ENCODE results near the gene PRR5L.

PRR5L gene

GRCh38 chr11:36443661-36444060, 147.6 kb downstream of the PRR5L start:
- no peaks in the 10 kb centered on the region for H3K9me3 ChIP-seq (ENCODE audit: insufficient read depth, low read length)
- no peak overlapping the region for H3K27ac ChIP-seq (ENCODE audit: low read depth, low read length)
- H3K4me3 ChIP-seq (ENCODE audit: insufficient read depth, low read length, poor library complexity, severe bottlenecking): no peak overlapping the region
- H3K79me2 ChIP-seq (ENCODE audit: insufficient read depth, low read length): no peaks in the 10 kb centered on the region
- no peaks in the 10 kb centered on the region for H3K9me2 ChIP-seq (replicated peaks; ENCODE audit: insufficient read depth, low read length)
- no peaks in the 10 kb centered on the region for H4K20me1 ChIP-seq (ENCODE audit: low read depth, low read length)
- H3F3A ChIP-seq (ENCODE audit: insufficient read depth): no peaks in the 10 kb centered on the region
- no peak overlapping the region for H3K4me2 ChIP-seq (ENCODE audit: low read depth, low read length, poor library complexity, severe bottlenecking)
- TF ChIP-seq, protein P1, sequence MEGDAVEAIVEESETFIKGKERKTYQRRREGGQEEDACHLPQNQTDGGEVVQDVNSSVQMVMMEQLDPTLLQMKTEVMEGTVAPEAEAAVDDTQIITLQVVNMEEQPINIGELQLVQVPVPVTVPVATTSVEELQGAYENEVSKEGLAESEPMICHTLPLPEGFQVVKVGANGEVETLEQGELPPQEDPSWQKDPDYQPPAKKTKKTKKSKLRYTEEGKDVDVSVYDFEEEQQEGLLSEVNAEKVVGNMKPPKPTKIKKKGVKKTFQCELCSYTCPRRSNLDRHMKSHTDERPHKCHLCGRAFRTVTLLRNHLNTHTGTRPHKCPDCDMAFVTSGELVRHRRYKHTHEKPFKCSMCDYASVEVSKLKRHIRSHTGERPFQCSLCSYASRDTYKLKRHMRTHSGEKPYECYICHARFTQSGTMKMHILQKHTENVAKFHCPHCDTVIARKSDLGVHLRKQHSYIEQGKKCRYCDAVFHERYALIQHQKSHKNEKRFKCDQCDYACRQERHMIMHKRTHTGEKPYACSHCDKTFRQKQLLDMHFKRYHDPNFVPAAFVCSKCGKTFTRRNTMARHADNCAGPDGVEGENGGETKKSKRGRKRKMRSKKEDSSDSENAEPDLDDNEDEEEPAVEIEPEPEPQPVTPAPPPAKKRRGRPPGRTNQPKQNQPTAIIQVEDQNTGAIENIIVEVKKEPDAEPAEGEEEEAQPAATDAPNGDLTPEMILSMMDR (IDR thresholded peaks at IDR 0.05; ENCODE audit: insufficient read depth, low read length, poor library complexity, severe bottlenecking): no peak
- TF ChIP-seq EZH2phosphoT487 (conservative IDR thresholded peaks at IDR 0.05; ENCODE audit: low read length): no peak
- no peaks in the 10 kb centered on the region for H3K36me3 ChIP-seq (ENCODE audit: low read length)
- no peak overlapping the region for H3K9ac ChIP-seq (ENCODE audit: low read length)
- H3K27me3 ChIP-seq (ENCODE audit: low read length): no peaks in the 10 kb centered on the region
- H2AFZ ChIP-seq (ENCODE audit: low read depth, low read length, severe bottlenecking): no peak overlapping the region

DNA sequence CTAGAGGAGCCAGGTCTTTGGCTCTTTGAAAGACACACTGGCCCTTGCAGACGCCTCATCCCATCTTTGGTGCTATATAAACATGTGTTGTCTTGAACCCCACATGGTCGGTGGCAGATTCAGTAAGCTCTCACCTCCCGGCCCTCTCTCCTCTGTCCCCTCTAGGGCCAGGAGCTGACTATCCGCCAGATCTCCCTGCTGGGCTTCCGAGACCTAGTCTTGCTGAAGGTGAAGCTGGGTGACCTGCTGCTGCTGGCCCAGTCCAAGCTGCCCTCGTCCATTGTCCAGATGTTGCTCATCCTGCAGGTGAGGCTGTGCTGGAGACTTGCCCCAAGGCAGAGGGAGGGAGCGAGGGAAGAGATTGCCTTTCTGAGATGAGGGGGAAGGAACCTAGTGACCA, 150.0 kb downstream of the PRR5L start:
- no peak overlapping the region for H3K9ac ChIP-seq (ENCODE audit: low read length)
- H3K9me2 ChIP-seq (replicated peaks; ENCODE audit: insufficient read depth, low read length): no peaks in the 10 kb centered on the region
- H3K79me2 ChIP-seq (ENCODE audit: insufficient read depth, low read length): no peaks in the 10 kb centered on the region
- H3K4me2 ChIP-seq (ENCODE audit: low read depth, low read length, poor library complexity, severe bottlenecking): no peak overlapping the region
- H3K4me3 ChIP-seq (ENCODE audit: insufficient read depth, low read length, poor library complexity, severe bottlenecking): no peak overlapping the region
- no peaks in the 10 kb centered on the region for H3K27me3 ChIP-seq (ENCODE audit: low read length)
- H2AFZ ChIP-seq (ENCODE audit: low read depth, low read length, severe bottlenecking): no peak overlapping the region
- no peaks in the 10 kb centered on the region for H3K9me3 ChIP-seq (ENCODE audit: insufficient read depth, low read length)
- no peak for TF ChIP-seq EZH2phosphoT487 (conservative IDR thresholded peaks at IDR 0.05; ENCODE audit: low read length)
- TF ChIP-seq, protein P1 (IDR thresholded peaks at IDR 0.05; ENCODE audit: insufficient read depth, low read length, poor library complexity, severe bottlenecking): no peak
- no peak overlapping the region for H3K27ac ChIP-seq (ENCODE audit: low read depth, low read length)
- no peaks in the 10 kb centered on the region for H3K36me3 ChIP-seq (ENCODE audit: low read length)
- no peaks in the 10 kb centered on the region for H3F3A ChIP-seq (ENCODE audit: insufficient read depth)
- no peaks in the 10 kb centered on the region for H4K20me1 ChIP-seq (ENCODE audit: low read depth, low read length)

DNA sequence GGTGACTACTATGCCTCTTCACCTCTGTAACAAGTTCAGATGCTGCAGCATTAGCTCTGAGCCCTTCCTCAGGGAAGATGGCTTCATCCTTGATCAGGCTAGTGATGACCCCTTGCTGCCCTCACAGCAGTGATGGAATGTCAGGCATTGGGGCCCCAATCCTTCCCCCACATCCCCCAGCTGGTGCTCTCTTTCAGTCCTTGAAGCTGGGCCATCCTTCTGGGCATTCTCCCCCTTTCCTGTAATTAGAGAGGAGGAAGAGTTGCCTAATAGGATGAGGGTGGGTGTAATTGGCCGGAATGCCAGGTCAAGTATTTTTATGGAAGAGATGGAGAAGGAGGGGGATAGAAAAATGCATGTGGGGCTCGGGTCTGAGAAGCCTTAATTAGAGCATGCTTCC, 151.4 kb downstream of the PRR5L start:
- TF ChIP-seq, protein P1 (IDR thresholded peaks at IDR 0.05; ENCODE audit: insufficient read depth, low read length, poor library complexity, severe bottlenecking): no peak
- H4K20me1 ChIP-seq (ENCODE audit: low read depth, low read length): no peaks in the 10 kb centered on the region

DNA sequence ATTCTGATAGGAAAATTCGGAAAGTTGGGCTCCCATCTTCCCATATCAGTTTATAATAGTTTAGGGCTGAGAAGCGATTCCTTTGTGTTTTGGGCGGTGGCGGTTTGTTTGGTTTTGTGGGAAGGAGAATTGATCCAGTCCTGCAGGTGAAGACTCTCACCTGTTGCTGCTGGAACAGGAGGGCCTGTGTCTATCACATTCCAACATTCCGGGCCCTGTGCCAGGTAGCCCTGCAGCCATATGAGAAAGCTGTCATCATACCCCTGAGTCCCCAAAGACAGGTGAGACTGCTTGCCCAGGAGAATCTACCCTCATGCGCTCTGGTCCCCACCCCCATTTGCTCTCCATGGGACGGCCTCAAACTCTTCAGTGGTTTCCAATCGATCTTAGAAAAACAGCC, 151.9 kb downstream of the PRR5L start:
- no peaks in the 10 kb centered on the region for H3K27me3 ChIP-seq (ENCODE audit: low read length)
- H4K20me1 ChIP-seq (ENCODE audit: low read depth, low read length): no peaks in the 10 kb centered on the region
- H3K27ac ChIP-seq (ENCODE audit: low read depth, low read length): no peak overlapping the region
- H3K79me2 ChIP-seq (ENCODE audit: insufficient read depth, low read length): no peaks in the 10 kb centered on the region
- no peak overlapping the region for H2AFZ ChIP-seq (ENCODE audit: low read depth, low read length, severe bottlenecking)
- H3K4me3 ChIP-seq (ENCODE audit: insufficient read depth, low read length, poor library complexity, severe bottlenecking): no peak overlapping the region
- no peak overlapping the region for H3K4me2 ChIP-seq (ENCODE audit: low read depth, low read length, poor library complexity, severe bottlenecking)
- H3K9ac ChIP-seq (ENCODE audit: low read length): no peak overlapping the region
- TF ChIP-seq, protein P1 (IDR thresholded peaks at IDR 0.05; ENCODE audit: insufficient read depth, low read length, poor library complexity, severe bottlenecking): no peak
- TF ChIP-seq EZH2phosphoT487 (conservative IDR thresholded peaks at IDR 0.05; ENCODE audit: low read length): no peak
- no peaks in the 10 kb centered on the region for H3F3A ChIP-seq (ENCODE audit: insufficient read depth)
- H3K36me3 ChIP-seq (ENCODE audit: low read length): no peaks in the 10 kb centered on the region
- no peaks in the 10 kb centered on the region for H3K9me2 ChIP-seq (replicated peaks; ENCODE audit: insufficient read depth, low read length)
- no peaks in the 10 kb centered on the region for H3K9me3 ChIP-seq (ENCODE audit: insufficient read depth, low read length)

More for the DNA sequence above, 151.4 kb downstream of the PRR5L start:
- Histone ChIP-seq H3K79me2 (ENCODE audit: insufficient read depth, low read length) (no peaks in the 10 kb centered on the region), H3K4me3 (ENCODE audit: insufficient read depth, low read length, poor library complexity, severe bottlenecking) (no peak overlapping the region), H3K36me3 (ENCODE audit: low read length) (no peaks in the 10 kb centered on the region), H3K4me2 (ENCODE audit: low read depth, low read length, poor library complexity, severe bottlenecking) (no peak overlapping the region), H3F3A (ENCODE audit: insufficient read depth) (no peaks in the 10 kb centered on the region), H2AFZ (ENCODE audit: low read depth, low read length, severe bottlenecking) (no peak overlapping the region), H3K9ac (ENCODE audit: low read length) (no peak overlapping the region), H3K9me3 (ENCODE audit: insufficient read depth, low read length) (no peaks in the 10 kb centered on the region), H3K27ac (ENCODE audit: low read depth, low read length) (no peak overlapping the region), H3K9me2 (replicated peaks; ENCODE audit: insufficient read depth, low read length) (no peaks in the 10 kb centered on the region), H3K27me3 (ENCODE audit: low read length) (no peaks in the 10 kb centered on the region)

Data from SU-DHL-6 (cell line).